T-helper 22 cell (primary cell): ENCODE data around the gene CDC14B.
"Not testable (repeated sequence)": the region's sequence is repeated elsewhere in the genome, so short reads cannot be mapped to it uniquely, and the experiment has no call there.

Experiments
- DNase-seq: peaks from one replicate; pipeline ENCODE4 v3.0.0-alpha.2; 2020; ENCODE audit warnings: low read depth

Gene CDC14B

DNA sequence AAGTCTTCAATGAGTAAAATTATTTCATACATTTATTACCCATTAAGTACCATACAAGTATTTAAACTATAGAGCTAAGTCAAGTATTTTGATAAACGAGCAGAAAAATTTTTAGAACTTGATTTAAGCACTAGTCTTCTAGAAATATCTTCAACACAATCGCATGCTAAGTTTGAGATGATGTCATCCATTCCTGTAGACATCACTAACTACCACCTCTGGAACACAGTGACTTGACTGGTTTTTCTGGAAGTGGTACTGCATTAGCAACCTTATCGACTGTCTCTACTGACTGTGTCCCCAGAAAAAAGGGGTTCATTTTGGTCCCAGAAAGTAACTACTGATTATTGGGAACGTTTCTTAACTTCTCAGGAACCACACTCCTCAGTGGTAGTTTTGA, 69.0 kb downstream of the CDC14B start:
- DNase-seq, result no peak

DNA sequence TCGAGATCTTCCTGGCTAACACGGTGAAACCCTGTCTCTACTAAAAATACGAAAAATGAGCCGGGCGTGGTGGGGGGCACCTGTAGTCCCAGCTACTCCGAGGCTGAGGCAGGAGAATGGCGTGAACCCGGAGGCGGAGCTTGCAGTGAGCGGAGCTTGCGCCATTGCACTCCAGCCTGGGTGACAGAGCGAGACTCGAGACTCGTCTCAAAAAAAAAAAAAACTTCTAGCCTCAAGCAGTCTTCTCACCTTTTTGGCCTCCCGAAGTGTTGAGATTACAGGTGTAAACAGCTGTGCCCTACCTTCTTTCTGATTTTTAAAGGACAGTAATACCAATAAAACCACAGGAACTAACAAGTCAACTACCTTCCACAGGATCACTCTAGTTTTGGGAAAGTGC, 76.5 kb downstream of the CDC14B start:
- DNase-seq, result not testable (repeated sequence)

DNA sequence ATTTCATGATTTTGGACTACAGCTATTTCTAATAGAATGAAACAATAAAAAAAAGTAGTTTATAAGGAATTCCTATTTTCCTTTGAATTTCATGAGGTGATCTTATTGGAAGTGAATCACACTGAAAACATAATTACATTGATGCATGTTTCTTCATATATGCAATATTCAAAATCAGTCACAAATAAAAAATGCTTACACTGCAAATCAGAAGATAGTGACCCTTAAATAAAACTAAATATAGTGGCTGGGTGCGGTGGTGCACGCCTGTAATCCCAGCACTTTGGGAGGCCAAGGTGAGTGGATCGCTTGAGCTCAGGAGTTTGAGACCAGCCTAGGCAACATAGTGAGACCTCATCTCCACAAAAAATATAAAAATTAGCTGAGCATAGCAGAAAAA, 79.5 kb downstream of the CDC14B start:
- DNase-seq, result no peak

DNA sequence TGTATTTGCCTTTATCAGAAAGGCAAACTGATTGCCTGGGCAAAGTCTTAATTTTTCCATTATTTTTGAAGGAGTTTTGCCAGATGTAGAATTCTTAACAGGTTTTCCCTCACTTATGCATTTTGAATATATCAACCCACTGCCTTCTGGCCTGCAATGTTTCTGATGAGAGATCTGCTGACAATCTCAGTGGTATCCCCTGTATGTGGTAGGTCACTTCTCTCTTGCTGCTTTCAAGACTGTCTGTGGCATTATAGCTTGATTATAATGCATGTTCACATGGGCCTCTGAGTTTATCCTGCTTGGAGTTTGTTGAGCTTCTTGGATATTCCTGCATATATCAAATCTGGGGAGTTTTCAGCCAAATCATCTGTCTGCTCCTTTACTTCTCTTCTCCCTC, 87.5 kb downstream of the CDC14B start:
- DNase-seq, result no peak

DNA sequence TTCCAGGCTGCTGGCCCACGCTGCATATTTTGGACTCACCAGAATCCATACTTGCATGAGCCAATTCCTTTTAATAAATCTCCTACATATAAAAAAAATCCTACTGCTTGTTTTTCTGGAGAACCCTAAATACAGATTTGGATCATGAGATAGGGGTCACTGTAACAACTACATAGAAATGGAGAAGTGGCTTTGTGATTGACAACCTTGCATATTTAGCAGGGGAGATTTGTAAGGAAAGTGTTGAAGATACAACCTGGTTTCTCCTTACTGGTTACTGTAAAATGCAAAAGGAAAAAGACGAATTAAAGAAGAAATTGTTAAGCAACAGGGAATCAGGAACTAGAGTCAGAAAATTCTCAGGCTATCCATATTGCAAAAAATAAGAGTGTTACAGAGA, 94.9 kb downstream of the CDC14B start:
- DNase-seq, result no peak

DNA sequence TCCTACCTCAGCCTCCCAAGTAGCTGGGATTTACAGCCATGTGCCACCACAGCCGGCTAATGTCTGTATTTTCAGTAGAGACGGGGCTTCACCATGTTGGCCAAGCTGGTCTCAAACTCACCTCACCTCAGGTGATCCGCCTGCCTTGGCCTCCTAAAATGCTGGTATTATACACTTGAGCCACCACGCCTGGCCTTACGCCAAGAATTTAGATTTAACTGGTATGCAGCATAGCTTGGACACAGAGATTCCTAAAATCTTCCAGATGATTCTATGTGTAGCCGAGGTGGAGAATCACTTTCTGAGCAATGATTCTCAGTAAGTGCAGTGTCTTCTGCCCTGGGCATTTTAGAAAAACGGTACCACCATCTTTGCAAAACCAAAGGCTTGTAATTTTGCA, 95.6 kb downstream of the CDC14B start:
- no peak for DNase-seq

DNA sequence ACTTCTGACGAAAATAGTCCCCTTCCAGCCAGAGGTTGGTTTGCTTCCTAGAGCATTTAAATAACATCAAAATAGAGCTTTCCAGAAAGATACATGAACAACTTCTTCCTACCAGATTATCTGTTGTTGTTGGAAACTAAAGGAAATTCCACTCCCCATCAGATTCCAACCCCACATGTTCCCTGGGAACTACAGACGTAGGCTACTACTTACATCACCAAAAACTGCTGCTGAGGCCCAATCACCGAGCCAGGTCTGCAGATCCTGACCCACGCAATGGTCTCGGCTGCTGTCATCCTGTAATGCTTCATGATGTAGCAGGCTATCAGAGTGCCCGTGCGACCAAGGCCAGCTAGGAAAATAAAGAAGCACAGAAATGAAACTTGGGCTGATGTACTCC, 96.3 kb downstream of the CDC14B start:
- DNase-seq, result no peak

DNA sequence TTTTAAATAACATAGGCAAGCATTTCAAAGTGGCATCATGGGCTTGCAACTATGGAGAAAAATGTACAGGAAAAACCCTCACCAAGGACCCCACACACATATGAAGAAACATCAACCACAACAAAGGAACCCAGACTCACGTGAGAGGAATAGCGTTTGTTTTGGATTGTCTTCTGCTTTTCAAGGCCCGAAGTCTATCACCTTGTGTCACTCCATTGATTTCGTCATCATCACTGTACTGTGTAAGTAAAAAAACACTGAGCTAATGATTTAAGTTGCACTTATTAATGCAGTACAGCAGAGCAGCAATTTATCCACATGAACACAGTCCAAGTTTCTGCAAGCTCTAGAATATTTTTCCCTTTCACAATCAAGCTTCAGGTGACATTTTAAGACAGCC, 97.3 kb downstream of the CDC14B start:
- DNase-seq, result no peak

DNA sequence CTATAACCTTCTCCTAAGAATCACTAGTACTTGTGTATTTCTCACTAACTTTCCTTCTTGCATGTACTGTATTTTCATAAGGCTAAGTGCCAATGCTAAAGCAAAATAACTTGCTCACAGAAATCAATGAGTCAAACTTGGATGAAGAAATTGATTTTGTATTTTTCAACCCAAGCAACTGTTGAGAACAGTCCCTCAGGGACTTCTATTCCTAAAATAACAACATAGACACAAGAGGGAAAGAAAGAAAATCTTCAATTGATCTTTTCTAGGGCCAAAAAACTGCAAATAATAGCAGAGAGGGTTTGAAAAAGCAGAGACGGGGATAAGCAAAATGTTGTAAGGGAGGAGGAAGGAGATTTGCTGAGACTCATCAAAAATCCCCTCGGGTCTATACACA, 99.9 kb downstream of the CDC14B start:
- no peak for DNase-seq

DNA sequence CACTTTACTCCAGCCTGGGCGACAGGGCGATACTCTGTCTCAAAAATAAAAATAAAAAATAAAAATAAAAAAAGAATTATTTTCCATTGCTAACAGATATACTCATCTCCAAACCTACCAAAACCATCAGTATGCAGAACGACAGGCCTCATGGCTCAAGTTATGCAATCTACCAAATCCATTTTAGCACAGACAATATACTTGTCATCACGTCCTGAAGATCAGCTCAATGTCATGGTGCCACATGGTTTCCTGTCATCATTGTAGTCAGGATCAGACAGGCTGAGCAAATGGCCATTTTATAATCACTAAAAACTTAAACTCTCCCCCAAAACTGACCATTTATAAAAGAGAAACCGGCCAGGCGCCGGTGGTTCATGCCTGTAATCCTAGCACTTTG, 100.5 kb downstream of the CDC14B start:
- no peak for DNase-seq

DNA sequence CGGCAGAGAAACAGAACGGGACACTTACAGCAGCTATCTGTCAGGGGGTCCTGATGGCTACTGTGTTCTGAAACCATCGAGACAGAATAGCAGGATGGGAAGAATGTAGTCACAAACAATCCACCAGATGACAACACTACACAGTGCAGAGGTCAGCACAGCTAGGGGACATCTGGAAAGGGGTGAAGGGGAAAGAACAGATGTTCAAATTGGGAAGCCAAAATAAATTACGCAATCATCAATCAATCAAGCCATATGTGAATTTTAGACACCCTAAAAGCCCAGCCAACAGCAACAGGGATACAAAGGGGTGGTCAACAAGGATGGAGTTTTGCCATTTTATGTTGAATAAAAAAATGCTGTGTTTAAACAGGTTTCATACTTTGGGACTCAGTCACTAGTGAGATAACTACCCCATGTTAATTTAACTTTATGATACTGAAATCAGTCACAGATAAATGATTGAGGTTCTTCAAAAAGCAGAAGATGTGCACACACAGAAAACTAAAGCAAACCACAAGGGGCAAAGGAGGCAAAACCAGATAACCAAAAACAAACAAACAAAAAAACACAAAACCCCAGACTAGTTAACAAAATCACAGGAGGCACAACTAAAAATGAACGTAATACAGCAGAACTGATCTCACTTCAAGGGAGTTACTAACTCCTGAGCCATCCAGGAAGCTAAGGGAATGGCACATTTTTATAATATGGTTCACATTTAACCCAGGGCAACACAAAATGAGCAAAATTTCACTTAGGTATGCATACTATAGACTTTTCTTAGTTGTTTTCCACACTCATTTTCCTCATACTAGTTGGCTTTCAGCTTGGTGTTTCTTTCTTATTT, 103.8 kb downstream of the CDC14B start:
- no peak for DNase-seq

DNA sequence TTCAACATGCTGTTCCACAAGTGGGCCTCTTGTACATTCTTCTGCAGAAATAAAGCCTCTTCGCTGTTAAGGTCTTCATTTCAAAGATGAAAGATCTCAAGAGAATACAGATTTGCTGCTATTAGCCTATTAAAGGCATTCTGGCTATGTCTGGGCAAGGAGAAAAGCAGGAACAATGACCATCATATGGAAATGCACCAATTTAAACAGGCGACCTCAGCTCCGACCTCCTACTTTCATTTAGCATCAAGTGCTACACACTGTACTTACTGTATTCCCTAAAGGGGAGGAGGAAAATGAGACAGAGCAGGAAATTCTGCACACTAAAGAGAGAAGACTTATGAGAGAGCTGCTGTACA, 104.9 kb downstream of the CDC14B start:
- DNase-seq, result no peak

DNA sequence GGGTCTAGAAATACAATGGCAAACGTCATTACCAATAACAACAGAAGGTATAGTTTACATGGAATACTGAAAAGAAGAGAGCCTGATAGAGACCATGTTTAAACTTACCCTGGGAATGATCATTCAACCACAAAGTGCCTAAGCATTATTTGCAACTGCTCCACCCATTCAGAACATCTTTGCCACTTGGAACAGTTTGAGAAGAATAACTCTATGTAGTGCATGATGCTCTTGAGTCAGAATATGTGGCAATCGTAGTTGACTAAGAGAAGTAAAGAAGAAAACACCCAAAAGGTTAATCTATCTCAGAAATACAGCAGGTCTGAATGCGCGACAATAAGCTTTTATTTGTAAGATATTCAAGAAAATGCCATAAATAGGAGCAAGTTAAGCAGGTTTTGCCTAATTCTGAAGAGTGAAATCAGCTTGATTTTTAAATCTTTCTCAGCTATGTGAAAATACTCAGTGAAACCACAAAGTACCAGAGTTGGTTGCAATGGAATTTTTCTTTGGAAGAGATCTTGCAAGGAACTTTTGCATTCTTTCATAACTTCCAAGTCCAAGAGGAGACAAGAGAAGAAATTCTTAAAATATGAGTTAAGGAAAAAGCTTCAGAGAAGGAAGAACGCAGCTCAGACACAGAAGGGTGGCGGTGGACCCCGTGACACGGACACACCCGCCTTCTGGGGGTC, 105.4 kb downstream of the CDC14B start:
- DNase-seq, result no peak

DNA sequence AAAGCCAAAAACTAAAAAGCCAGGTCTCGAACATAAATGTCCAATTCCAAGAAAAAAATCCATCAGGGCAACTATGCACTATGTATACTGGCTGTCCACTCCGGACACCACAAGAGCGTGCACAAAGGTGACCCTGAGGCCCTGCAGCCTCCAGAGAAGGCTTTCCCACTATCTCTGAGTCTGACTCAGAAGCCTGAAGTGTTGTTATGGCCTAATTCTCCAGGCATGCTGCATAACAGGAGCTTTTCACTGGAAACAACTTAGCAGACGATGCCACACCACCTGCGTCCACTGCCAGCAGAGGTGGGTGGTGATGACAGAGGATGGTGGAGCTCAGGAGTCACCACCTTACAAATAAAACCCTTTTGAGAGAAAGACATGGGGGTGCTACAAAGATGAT, 106.0 kb downstream of the CDC14B start:
- no peak for DNase-seq

DNA sequence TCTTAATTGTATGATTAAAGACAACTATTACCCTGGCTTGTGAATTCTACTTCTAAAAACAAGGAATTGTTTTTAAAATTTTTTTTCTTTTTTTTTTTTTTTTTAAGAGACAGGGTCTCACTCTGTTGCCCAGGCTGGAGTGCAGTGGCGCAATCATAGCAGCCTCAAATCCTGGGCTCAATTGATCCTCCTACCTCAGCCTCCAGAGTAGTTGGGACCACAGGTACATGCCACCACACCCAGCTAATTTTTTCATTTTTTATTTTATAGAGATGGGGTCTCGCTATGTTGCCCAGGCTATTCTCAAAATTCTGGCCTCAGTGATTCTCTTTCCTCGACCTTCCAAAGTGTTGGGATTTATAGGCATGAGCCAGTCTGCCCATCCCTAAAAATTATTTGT, 107.4 kb downstream of the CDC14B start:
- DNase-seq, result no peak

DNA sequence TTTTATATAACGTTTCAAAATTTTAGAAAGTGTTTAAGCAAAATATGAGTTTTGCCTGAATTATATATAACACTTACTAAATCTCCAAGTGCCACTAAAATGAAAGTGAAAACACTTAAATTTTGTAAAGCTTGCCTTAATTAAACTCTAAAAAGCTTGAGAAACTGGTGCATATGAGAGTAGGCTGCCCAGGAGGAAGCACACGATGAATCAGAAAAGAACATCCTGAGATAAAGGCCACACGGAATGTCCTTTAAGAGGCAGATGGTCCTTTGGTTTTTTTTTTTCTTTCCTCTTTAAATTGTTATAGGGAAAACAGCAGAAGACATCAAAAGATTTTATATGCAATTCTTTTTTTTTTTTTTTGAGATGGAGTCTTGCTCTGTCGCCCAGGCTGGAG, 109.4 kb downstream of the CDC14B start:
- DNase-seq, result no peak

DNA sequence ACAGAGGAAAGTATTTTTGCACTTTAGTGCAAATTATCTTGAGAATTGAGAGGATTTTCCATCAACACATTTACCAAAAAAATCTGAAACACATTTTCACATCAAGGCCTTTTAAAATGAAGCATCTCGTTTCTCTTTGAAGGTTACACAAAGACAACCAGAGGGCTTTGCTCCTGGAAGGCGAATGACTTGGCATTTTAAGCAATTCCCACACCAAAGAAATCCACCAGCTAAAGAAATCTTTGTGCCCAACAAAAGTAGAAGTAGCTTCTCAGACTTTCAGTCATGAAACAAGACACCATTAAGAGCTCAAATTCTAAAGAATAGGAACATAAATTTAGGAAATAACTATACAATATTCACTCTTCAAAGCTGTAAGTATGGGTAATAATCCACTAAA, 109.8 kb downstream of the CDC14B start:
- no peak for DNase-seq

DNA sequence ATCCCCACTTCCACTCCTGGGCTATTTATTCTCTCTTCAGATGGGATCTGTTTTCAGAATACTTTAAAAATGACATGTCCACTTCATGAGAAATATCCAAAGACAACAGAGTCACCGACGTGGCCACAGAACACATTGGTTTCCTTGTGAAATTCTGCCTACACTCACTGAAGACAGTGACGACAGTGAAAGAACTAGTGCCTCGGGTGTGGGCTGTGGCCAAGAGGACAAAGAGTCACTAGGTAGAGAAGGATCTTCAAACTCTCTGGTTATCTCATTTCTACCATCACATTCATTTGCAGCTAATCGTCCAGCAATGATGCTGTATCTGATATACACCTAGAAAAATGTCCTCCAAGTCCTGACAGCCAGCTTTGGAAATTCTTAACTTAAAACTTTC, 110.6 kb downstream of the CDC14B start:
- no peak for DNase-seq

DNA sequence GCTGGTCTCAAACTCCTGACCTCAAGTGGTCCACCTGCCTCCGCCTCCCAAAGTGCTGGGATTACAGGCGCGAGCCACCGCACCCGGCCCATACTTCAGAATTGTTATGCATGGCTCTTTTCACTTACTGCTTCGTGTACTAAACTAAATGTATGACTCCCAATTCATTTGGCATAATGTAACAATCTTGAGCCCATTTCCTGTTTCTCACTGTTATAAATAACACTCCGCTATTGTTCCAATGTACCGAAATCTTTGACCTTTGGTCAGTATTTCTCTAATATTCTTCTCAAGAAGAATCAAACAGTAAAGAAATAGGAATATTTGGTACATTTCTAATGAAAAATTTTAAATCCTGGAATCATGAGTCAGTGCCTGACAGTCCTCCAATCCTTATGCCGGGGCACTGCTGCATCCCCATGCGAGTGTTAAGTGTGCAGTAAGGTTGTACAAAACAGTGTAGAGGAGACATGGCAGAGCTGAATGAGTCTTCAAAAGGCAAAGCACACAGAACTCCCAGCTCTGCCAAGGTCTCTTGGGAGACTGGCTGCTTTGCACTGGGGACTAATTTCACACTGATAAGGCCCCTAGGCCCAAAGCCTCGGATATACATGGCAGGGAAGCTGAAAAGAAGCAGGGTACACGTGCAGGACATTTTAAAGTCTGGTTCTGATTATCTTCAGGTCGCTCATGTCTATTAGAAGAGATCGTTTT, 111.3 kb downstream of the CDC14B start:
- no peak for DNase-seq

DNA sequence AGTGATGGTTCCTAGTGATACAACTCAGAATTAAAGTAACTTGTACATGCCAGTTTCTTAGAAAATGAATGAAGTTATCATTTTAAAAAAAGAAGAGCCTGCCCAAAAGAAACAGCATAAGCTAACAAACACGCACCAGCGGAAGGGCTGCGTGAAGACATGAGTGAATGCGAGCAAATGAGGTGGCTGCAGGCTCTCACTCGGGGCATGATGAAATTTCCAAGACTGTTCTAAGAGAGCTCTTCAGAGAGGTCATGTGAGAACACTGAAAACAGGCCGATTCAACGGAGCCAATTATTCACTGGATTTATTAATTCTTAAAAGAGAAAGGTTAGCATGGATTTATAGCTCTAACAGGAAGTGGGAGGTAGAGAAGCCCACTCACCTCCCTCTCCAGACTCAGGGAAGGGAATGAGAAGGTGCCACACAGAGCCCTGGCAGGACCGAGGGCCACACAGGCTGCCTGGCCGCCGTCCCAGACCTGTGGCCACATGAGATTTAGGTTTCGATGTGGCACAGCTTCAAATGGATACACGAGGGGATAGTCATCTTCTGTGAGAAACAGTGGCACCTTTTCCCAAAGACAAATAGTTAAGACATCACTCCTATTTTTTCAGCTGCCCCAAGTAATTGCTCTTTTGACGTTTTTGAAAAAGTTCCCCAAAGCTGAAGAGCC, 114.2 kb downstream of the CDC14B start:
- no peak for DNase-seq

DNA sequence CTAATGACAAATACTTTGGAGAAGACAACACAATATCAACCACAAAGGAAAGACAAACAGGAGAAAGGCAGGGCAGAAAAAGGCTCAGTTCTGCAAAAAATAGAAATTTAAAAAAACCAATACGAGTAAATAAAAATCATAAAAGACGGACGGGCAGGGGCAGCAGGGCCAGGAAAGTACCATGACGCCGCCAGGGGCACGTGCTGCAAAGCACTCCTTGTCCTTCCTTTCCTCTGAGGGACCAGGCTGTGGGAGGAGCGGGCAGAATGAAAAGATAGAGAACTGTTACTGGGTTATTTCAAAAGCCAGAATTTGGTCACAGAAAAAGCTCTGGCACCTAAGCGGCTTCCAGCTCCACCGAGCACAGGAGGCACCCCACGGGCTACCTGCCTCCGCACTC, 115.7 kb downstream of the CDC14B start:
- DNase-seq, result no peak

DNA sequence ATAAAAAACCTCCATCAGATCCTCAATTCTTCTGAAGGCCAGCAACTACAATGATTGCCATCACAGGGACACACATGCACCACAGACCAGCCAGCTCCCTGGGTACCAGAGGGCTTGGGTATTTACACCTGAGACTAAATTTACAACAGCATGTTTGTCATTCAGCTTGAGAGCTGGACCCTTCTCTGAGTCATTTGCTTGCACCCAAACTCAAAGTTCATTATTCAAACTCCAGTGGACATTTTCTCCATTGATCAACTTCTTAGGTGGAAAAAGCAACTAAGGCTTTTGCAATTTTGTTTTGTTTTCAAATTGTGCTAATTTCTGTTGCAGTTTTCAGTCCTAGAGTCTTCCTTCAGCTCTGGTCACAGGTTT, 116.3 kb downstream of the CDC14B start:
- not testable (repeated sequence) for DNase-seq
